GM06990 (cell line): ENCODE data around the gene TMEM255B.

Experiments used
- DNase-seq: peaks from one replicate; pipeline ENCODE4 v3.0.0-alpha.2; 2011; ENCODE audit not compliant: insufficient read length; ENCODE audit errors: extremely low read depth
- H3K27me3 ChIP-seq: replicated peaks from 2 replicates; pipeline ENCODE4 v1.6.0; 2011; ENCODE audit warnings: low read length; ENCODE audit not compliant: control insufficient read depth, insufficient read depth
- H3K36me3 ChIP-seq: 2 replicates; pipeline ENCODE4 v1.5.1; 2011; ENCODE audit warnings: low read length; ENCODE audit not compliant: control insufficient read depth, insufficient read depth
- H3K4me3 ChIP-seq: replicated peaks from 2 replicates; pipeline ENCODE4 v1.5.1; 2011; ENCODE audit warnings: low read depth, mild to moderate bottlenecking, control low read depth, low read length
- TF ChIP-seq, protein P1 (sequence below): IDR thresholded peaks from 2 replicates; pipeline ENCODE4 v1.5.1; 2011; ENCODE audit warnings: low read length, control low read depth, mild to moderate bottlenecking, inconsistent platforms; ENCODE audit not compliant: insufficient read depth, poor library complexity, severe bottlenecking

Gene TMEM255B

DNA sequence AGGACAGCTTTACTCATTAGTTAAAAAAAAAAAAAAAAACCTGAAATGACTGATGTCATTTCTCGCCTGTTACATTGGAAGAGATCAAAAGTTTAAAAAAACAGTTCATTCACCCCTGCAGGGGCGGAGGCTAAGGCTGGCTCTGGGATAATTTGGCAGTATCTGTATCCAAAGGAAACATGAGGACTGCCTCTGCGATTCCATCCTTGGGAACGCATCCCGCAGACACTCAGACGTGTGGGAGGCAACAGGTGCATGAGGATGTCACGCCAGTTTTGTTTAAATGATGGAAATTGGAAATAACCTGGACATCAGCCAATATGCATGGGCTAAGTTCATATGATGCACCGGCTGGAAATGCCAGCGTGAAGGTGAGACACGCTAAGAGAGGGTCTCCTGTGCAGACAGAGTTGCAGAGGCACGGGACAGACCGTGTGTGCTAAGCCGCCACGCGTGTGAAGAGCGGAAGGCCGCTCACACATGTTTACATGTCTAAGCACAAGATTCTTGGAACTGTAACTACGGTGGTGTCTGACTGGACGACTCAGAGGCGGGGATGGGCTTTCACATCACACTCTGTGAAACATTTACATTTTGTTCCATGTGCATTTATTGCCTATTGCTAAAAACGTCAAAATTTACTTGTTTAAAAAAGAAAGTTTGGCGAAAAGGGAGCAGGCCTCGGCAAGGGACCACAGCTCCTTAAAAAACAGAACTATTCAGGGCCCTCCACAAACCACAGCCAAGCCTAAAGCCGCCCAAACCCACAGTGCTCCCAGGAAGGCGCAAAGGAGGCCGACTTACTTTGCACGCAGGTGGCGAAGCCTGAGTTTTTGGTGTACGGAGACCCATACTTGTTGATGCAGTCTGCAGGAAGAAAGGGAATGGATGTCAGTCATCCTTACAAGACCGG, 87.0 kb downstream of the TMEM255B start:
- no peak for DNase-seq
- TF ChIP-seq, protein P1, sequence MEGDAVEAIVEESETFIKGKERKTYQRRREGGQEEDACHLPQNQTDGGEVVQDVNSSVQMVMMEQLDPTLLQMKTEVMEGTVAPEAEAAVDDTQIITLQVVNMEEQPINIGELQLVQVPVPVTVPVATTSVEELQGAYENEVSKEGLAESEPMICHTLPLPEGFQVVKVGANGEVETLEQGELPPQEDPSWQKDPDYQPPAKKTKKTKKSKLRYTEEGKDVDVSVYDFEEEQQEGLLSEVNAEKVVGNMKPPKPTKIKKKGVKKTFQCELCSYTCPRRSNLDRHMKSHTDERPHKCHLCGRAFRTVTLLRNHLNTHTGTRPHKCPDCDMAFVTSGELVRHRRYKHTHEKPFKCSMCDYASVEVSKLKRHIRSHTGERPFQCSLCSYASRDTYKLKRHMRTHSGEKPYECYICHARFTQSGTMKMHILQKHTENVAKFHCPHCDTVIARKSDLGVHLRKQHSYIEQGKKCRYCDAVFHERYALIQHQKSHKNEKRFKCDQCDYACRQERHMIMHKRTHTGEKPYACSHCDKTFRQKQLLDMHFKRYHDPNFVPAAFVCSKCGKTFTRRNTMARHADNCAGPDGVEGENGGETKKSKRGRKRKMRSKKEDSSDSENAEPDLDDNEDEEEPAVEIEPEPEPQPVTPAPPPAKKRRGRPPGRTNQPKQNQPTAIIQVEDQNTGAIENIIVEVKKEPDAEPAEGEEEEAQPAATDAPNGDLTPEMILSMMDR: no peak
- no peaks in the 10 kb centered on the region for H3K36me3 ChIP-seq

DNA sequence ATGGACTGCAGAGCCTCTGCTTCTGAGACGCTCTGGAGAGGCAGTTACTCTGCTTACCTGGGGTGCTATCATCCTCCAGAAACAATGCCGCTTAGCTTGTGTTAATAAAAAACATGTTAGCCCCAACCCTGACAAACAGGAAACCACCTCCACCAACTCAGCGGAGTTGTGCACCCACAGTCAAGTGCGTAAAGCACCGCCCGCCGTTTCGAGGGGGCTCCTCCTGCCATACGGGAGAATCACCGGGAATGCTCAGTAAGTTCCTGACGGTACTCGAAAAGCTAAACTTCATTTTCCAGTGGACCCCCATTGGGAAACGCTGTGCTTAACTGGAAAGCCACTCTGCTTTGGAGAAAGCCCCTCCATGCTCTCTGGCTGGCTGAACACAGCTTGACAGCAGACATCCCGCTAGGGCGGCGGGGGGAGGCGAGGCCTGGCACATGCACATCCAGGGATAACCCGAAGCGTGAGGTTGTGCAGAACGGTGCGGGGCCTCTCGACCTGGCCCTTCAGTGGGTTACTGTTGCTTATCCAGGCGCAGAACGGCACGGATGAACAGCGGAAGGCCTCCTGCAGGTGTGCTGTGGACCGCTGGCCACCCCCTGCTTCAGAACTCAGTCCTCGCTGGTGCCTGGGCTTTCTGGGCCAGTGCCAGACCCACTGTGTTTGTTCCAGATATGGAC, 87.8 kb downstream of the TMEM255B start:
- no peaks in the 10 kb centered on the region for H3K27me3 ChIP-seq
- H3K4me3 ChIP-seq: no peak overlapping the region
- TF ChIP-seq, protein P1: no peak
- no peak for DNase-seq
- no peaks in the 10 kb centered on the region for H3K36me3 ChIP-seq

More for the DNA sequence above, 87.0 kb downstream of the TMEM255B start:
- Histone ChIP-seq H3K27me3 (no peaks in the 10 kb centered on the region), H3K4me3 (no peak overlapping the region)

- H3K36me3 ChIP-seq: no peaks in the 10 kb centered on the region
- no peak for DNase-seq
- TF ChIP-seq, protein P1: no peak
These were observed 89.0 kb downstream of the TMEM255B start for GRCh38 chr13:113848020-113848419.

GRCh38 chr13:113848431-113849260, 89.6 kb downstream of the TMEM255B start:
- no peaks in the 10 kb centered on the region for H3K36me3 ChIP-seq
- no peak overlapping the region for H3K4me3 ChIP-seq
- TF ChIP-seq, protein P1: no peak
- DNase-seq: no peak
- H3K27me3 ChIP-seq: no peaks in the 10 kb centered on the region

More at GRCh38 chr13:113848020-113848419, 89.0 kb downstream of the TMEM255B start:
- Histone ChIP-seq H3K4me3 (no peak overlapping the region), H3K27me3 (no peaks in the 10 kb centered on the region)

DNA sequence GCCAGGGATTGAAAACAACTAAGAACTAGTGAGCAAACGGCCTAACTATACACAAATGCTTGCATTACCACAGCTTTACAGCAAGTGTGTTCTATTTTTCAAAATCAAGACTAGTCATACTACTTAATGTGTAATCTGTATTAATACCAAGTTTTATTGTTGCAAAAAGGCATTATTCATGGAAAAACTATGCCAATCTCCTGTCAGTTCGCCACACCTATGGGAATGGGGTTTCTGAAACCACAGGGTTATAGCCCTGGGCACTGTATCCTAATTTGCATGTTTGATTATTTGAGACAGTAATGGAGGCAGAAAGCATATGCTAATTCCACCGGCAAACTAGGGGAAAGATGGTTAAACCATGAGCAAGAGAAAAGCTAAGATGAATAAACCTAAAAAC, 90.5 kb downstream of the TMEM255B start:
- TF ChIP-seq, protein P1: no peak
- no peak for DNase-seq
- Histone ChIP-seq H3K27me3 (no peaks in the 10 kb centered on the region; the same call in 1 of the 2 replicates), H3K4me3 (no peak overlapping the region), H3K36me3 (no peaks in the 10 kb centered on the region)
